K562 (cell line): ENCODE results near the gene SLC7A6OS. TPM values are rescaled to one million over a fixed set of nuclear protein-coding genes. Genes with fewer than 3 reads are reported as not detected.
A peak's percentile ranks its signal among the peaks of the same experiment; 100 is the strongest.

Experiments used
- ATAC-seq: fragments of 200-7000 bp; cut with Tn5 transposase; 3 replicates; pipeline ENCODE4 v1.9.1; 2020; ENCODE audit warnings: moderate library complexity
- BruUV-seq: library from RNA; stranded (reverse); fragments of 400-500 nt; replicated peaks from 2 replicates; lab custom pipeline; 2021; lab: Mats Ljungman, UMichigan
- CTCF ChIA-PET: fragments of 300-600 bp; formaldehyde crosslinking; extraction: SDS; loops from one replicate; lab custom pipeline; 2021; ENCODE audit warnings: low intra/inter-chr PET ratio; lab: Yijun Ruan, JAX
- POLR2A ChIA-PET: fragments of 300-600, 350-650 bp; sonication (Branson Sonifier 250); formaldehyde crosslinking; extraction: SDS; loops from one replicate; lab custom pipeline; 2021; ENCODE audit warnings: antibody characterized with exemption, inconsistent platforms; lab: Yijun Ruan, JAX
- DNase-seq, 4 experiments: peaks; one replicate each; pipeline versions ENCODE4 v3.0.0 to v3.0.0-alpha.2; 2011 to 2018; ENCODE audit warnings: low spot score in 3 of 4, mixed read lengths in 3 of 4; ENCODE audit errors: extremely low read depth in 1 of 4
- FAIRE-seq: peaks from 2 replicates; lab custom pipeline; 2011; peaks lifted over from hg19 to GRCh38; lab: Jason Lieb, UNC
- H2AFZ ChIP-seq: 2 replicates; pipeline ENCODE4 v1.6.0; 2011; ENCODE audit warnings: low read depth, low read length, control low read depth, inconsistent platforms
- H3K27ac ChIP-seq: fragments of 200-600 bp; 3 replicates; pipeline ENCODE4 v1.8.0; 2011; ENCODE audit warnings: low read depth, mild to moderate bottlenecking, control low read depth, inconsistent platforms, low read length, moderate library complexity, mixed read lengths; ENCODE audit errors: extremely low read depth
- H3K27me3 ChIP-seq, 2 experiments: fragments of 300-600 bp in 1 of 2; 2 replicates in 1 of 2; 3 replicates in 1 of 2; pipeline versions ENCODE4 v1.6.0 to v1.8.0; 2011; ENCODE audit warnings: inconsistent platforms in 2 of 2, low read length in 2 of 2, mild to moderate bottlenecking in 1 of 2, mixed read lengths in 1 of 2, moderate library complexity in 1 of 2; ENCODE audit not compliant: control insufficient read depth in 2 of 2, insufficient read depth in 2 of 2
- H3K36me3 ChIP-seq: fragments of 300-600 bp; 3 replicates; pipeline ENCODE4 v1.8.0; 2011; ENCODE audit warnings: mild to moderate bottlenecking, low read length, inconsistent platforms; ENCODE audit not compliant: control insufficient read depth, insufficient read depth
- H3K4me1 ChIP-seq, 2 experiments: fragments of 200-600 bp in 1 of 2; replicated peaks in 1 of 2; 2 replicates in 1 of 2; 3 replicates in 1 of 2; pipeline versions ENCODE4 v1.5.1 to v1.8.0; 2011; ENCODE audit warnings: inconsistent platforms in 2 of 2, low read length in 2 of 2, mild to moderate bottlenecking in 1 of 2, mixed read lengths in 1 of 2, moderate library complexity in 1 of 2; ENCODE audit not compliant: control insufficient read depth in 2 of 2, insufficient read depth in 2 of 2
- H3K4me2 ChIP-seq: 2 replicates; pipeline ENCODE4 v1.6.1; 2011; ENCODE audit warnings: low read length, control low read depth, inconsistent platforms, mixed read lengths; ENCODE audit not compliant: insufficient read depth
- H3K4me3 ChIP-seq: fragments of 200-600 bp; sonication (generic), shearing (Covaris generic); 2 replicates; pipeline ENCODE4 v1.5.1; 2016; ENCODE audit warnings: control low read depth, inconsistent platforms
- H3K79me2 ChIP-seq: fragments of 200-600 bp; 3 replicates; pipeline ENCODE4 v1.8.0; 2011; ENCODE audit warnings: low read length, inconsistent platforms; ENCODE audit not compliant: control insufficient read depth, insufficient read depth
- H3K9ac ChIP-seq, 2 experiments: 2 replicates each; pipeline versions ENCODE4 v1.6.0 to v1.6.1; 2011; ENCODE audit warnings: low read depth in 2 of 2, low read length in 2 of 2, control low read depth in 1 of 2, inconsistent platforms in 1 of 2, mild to moderate bottlenecking in 1 of 2, mixed read lengths in 1 of 2; ENCODE audit not compliant: insufficient read depth in 1 of 2
- H3K9me1 ChIP-seq: one replicate; pipeline ENCODE4 v1.6.0; 2011; ENCODE audit warnings: inconsistent platforms, mild to moderate bottlenecking, low read length, moderate library complexity; ENCODE audit not compliant: control insufficient read depth, insufficient read depth
- H3K9me3 ChIP-seq: replicated peaks from 2 replicates; pipeline ENCODE4 v1.5.1; 2011; ENCODE audit warnings: low read depth, low read length, inconsistent platforms; ENCODE audit not compliant: control insufficient read depth, insufficient read depth
- H4K20me1 ChIP-seq: replicated peaks from 2 replicates; pipeline ENCODE4 v1.6.1; 2011; ENCODE audit warnings: low read length, inconsistent platforms, mixed read lengths; ENCODE audit not compliant: control insufficient read depth, insufficient read depth
- ARID1B ChIP-seq: fragments of 450-650 bp; IDR thresholded peaks from 2 replicates; pipeline ENCODE4 v1.6.1; 2016; ENCODE audit warnings: antibody characterized with exemption, mild to moderate bottlenecking, inconsistent platforms
- GATAD2A ChIP-seq: fragments of 450-650 bp; IDR thresholded peaks from 2 replicates; pipeline ENCODE4 v1.6.1; 2017
- MCM3 ChIP-seq: fragments of 450-650 bp; IDR thresholded peaks from 2 replicates; pipeline ENCODE4 v1.6.1; 2016
- NCOA4 ChIP-seq: fragments of 450-650 bp; IDR thresholded peaks from 2 replicates; pipeline ENCODE4 v1.6.1; 2018; ENCODE audit warnings: mild to moderate bottlenecking; ENCODE audit not compliant: partially characterized antibody
- POLR2G ChIP-seq: fragments of 200-400 bp; formaldehyde crosslinking; IDR thresholded peaks from 2 replicates; pipeline ENCODE4 v1.6.1; 2017; ENCODE audit warnings: low read depth, mild to moderate bottlenecking, antibody characterized with exemption, low read length, moderate library complexity
- RBM15 ChIP-seq: fragments of 200-400 bp; formaldehyde crosslinking; IDR thresholded peaks from 2 replicates; pipeline ENCODE4 v1.6.1; 2018; ENCODE audit warnings: mild to moderate bottlenecking, low read length, moderate library complexity; ENCODE audit not compliant: insufficient read depth
- WGBS: fragments of 100-300 bp; shearing (Covaris generic); methylation state at CpG from one replicate; pipeline ENCODE4 v1.1.6; 2016; ENCODE audit warnings: low coverage, mixed read lengths; ENCODE audit not compliant: insufficient coverage; ENCODE audit errors: missing lambda C conversion rate; 5-methylcytosine and 5-hydroxymethylcytosine counted together
- in situ Hi-C: fragments of 300-500 bp; cut with MboI; formaldehyde crosslinking; loops from 4 replicates; pipeline ENCODE4 v1.15.0; 2018; ENCODE audit warnings: inconsistent platforms, mixed read lengths
- intact Hi-C: fragments of 100-400 bp; cut with micrococcal nuclease; formaldehyde crosslinking; loops from 2 replicates; pipeline ENCODE4 v1.14.2; 2022
- polyA plus RNA-seq, 8 experiments: library from polyadenylated mRNA; depleted of rRNA in 4 of 8; stranded (reverse) in 5 of 8; unstranded in 3 of 8; fragments of >200 nt; fragmentation: Nextera tagmentation in 2 of 8; fragmentation: Illumina TruSeq in 1 of 8; extraction: Ambion mirVana in 2 of 8; extraction: Trizol in 1 of 8; gene quantifications; 2 replicates each; pipeline versions ENCODE4 v1.2.1 to v1.2.3, GENCODE V29; 2011 to 2014; ENCODE audit warnings: inconsistent platforms in 1 of 8, missing spikeins in 1 of 8
- total RNA-seq, 7 experiments: library from RNA; depleted of rRNA in 6 of 7; stranded (reverse); fragments of >200 nt in 6 of 7; fragmentation: Illumina TruSeq in 2 of 7; extraction: Trizol in 2 of 7; gene quantifications; 2 replicates each; pipeline versions ENCODE4 v1.2.1 to v1.2.3, GENCODE V29; 2011 to 2021; ENCODE audit warnings: low replicate concordance in 1 of 7

Gene SLC7A6OS
- total and polyA plus RNA-seq, 9 of the 15 experiments (the other 6 are each of a cell fraction or from before 2014, with no cell fraction given), result 2.7 to 23.6 (median 17.2) TPM

DNA sequence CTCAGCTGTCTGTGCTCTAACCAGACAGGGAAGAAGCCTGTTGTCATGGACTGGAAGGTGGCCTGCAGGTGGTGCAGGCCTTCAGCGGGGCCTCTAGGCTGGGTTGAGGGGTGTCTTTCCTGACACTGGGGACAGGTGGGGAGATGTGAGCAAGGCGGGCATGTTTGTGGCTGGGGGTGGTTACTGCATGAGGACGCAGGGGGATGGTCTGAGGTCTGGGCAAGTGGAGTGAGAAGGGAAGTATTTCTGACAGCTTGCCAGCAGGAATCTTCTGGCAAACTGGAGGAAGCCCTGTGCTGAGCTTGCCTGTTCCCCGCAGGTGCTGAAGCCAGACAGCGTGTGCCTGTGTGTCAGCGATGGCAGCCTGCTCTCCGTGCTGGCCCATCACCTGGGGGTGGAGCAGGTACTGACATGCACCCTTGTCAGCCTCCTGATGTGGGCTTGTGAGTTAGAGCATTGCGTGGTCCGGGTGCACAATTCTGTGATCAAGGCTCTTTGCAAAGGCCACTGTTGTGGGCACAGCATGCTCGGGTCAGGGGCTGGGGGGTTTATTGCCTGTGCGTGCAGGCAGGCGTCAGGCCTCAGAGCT, 36.2 kb upstream of the SLC7A6OS start:
- Histone ChIP-seq H3K27me3 (no peaks in the 10 kb centered on the region), H3K79me2 (no peaks in the 10 kb centered on the region), H3K9me3 (no peaks in the 10 kb centered on the region), H3K27ac (no peak overlapping the region), H3K4me2 (no peak overlapping the region), H4K20me1 (no peaks in the 10 kb centered on the region; the same call in 1 of the 2 replicates), H3K4me1 (peaks cover 3 to 6% of the 10 kb centered on the region in 2 experiments; a peak in 3 of 5 replicates), H2AFZ (no peak overlapping the region), H3K9ac (peak overlapping the region in 1 of 2 experiments; percentile 21; a peak in 1 of 4 replicates), H3K9me1 (no peaks in the 10 kb centered on the region), H3K4me3 (no peak overlapping the region), H3K36me3 (peaks cover 92% of the 10 kb centered on the region)
- BruUV-seq, result no TSS peak
- POLR2A ChIA-PET, result interaction anchor here (0.7 to 1.2 kb wide), 2 partner anchors 9 to 26 kb away, joined by 3 read pairs; no protein-coding TSS in a partner anchor
- in situ Hi-C loops, result no loop called here
- no peak for DNase-seq
- ATAC-seq, result no peak
- TF ChIP-seq POLR2G (peak; percentile 7; the same call in 1 of the 2 replicates), MCM3 (no peak), NCOA4 (no peak)
- FAIRE-seq, result no peak
- WGBS, result 97% methylated on average over 10 of the region's 12 CpGs
- intact Hi-C loops, result no loop called here
- CTCF ChIA-PET, result no interaction called here

DNA sequence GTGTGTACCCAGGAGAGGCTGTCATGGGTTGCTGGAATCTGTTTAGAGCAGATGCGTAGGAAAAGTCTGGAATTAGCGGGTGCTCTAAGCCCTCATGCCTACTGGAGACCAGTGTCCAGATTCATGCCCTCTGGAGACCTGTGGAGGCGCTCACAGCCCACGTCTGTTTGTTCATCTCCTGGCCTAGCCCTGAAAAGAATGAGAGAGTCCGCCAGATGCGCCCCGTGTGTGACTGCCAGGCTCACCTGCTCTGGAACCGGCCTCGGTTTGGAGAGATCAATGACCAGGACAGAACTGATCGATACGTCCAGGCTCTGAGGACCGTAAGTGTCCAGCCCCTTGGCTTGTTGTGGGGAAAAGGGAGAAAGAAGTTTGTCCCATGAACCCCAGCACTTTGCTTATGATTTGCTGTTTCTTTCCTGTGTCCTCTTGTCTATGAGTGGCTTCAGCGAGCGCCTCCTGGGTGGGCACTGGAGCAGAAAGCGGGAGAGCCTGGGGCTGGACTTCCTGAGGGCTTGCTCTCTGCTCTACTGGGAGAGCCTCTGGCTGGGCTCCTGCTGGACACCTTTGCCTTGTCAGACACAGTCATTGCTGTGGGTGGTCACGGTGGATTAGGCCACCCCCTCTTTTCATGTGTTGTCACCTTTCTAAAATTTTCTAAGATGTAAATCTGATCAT, 35.4 kb upstream of the SLC7A6OS start:
- Histone ChIP-seq H2AFZ (no peak overlapping the region), H3K4me1 (peaks cover 3 to 6% of the 10 kb centered on the region in 2 experiments; a peak in 3 of 5 replicates), H4K20me1 (no peaks in the 10 kb centered on the region; the same call in 1 of the 2 replicates), H3K4me2 (no peak overlapping the region), H3K9me3 (no peaks in the 10 kb centered on the region), H3K79me2 (no peaks in the 10 kb centered on the region), H3K9ac (no peak overlapping the region), H3K36me3 (peaks cover 92% of the 10 kb centered on the region), H3K27me3 (no peaks in the 10 kb centered on the region), H3K4me3 (no peak overlapping the region), H3K27ac (no peak overlapping the region), H3K9me1 (no peaks in the 10 kb centered on the region)
- in situ Hi-C loops (no loop called here), intact Hi-C loops (no loop called here)
- ATAC-seq (no peak), DNase-seq (no peak), FAIRE-seq (no peak)
- TF ChIP-seq ARID1B (no peak), RBM15 (no peak), GATAD2A (no peak)
- ChIA-PET CTCF (no interaction called here), POLR2A (no interaction called here)
- WGBS, result 95% methylated on average over 16 of the region's 16 CpGs
- BruUV-seq, result no TSS peak
